CD4-positive, alpha-beta T cell treated with Interleukin-4 for 1 hour (primary cell): ENCODE results near the gene SPC25.
"Not testable (repeated sequence)": the region's sequence is repeated elsewhere in the genome, so short reads cannot be mapped to it uniquely, and the experiment has no call there.

Source experiments
- DNase-seq, 2 donors: peaks; one replicate each; pipeline ENCODE4 v3.0.0-alpha.2; 2020 to 2022

Gene SPC25

GRCh38 chr2:168901003-168901402, 10.8 kb upstream of the SPC25 start, which contains the start of gene G6PC2:
G6PC2 (plus strand) TSS chr2:168901291; CDS start chr2:168901332, 41 bp downstream.
- no peak for DNase-seq

DNA sequence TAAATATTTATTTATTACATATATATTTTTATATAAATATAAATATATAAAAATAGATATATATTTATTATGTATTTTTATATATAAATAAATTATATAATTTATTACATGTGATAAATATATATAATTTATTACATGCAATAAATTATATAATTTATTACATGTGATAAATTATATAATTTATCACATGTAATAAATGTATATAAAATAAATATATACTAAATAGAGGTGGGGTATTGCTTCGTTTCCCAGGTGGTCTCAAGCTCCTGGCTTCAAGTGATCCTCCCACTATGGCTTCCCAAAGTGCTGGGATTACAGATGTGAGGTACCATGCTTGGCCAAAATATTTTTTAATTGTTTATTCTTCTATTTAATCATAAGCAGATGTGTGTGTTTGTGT, 7.2 kb upstream of the SPC25 start:
- DNase-seq, result no peak

- no peak for DNase-seq
These were observed 6.6 kb upstream of the SPC25 start for GRCh38 chr2:168896783-168897182.

DNA sequence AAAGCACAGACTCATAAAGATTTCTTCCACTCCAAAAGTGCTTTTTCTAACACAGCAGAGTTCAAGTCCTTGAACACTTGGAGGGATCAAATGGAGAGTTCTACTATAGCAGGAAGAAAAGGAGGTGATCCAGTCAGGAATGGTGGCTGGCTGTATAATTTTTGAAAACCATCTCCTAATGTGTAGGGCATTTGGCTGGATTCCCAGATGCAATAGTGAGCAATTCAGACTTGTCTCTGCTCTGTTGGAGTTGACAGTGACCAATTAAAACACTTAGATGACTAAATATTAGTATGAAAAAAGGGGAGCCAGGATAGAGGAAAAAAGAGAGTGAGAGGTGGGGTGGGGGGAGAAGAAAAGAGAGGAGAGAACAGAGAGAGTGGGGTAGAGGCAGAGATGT, 5.5 kb upstream of the SPC25 start:
- DNase-seq, result no peak

GRCh38 chr2:168894720-168895119, 4.5 kb upstream of the SPC25 start:
- no peak for DNase-seq

DNA sequence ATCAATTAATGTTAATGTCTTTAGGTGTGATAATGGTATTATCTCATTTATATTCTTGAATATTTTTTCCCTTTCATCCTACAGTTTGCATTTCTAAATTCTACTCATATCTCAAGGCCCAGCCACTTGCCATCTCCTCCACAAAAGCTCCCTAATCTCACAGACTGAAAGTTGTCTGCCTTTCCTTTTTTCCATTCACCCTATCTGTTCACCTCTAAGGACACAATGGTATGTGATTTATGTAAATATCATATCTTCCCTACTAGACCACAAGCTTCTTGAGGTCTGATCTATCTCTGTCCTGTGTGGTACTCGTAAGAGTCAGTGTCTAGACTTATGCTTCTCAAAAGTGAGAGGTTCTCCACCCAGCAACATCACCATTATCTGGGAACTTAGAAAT, 3.9 kb upstream of the SPC25 start:
- no peak for DNase-seq

DNA sequence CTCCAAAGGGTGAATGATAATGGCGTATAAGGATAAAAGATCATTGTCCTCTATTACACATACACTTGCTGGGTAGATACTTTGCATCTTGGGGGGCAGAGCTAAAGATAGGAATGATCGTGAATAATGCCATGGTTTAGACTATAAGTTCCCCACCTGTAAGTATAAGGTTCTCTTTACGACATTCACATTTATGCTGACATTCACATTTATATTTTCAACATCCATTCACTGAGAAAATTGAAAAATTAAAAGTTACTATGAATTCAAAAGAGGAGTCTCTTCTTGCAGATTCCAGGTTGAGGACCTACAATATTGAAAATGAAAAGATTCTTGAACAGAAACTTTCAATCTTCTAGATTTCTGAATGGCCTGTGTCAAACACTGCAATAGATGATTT, 2.1 kb upstream of the SPC25 start:
- DNase-seq, result no peak

DNA sequence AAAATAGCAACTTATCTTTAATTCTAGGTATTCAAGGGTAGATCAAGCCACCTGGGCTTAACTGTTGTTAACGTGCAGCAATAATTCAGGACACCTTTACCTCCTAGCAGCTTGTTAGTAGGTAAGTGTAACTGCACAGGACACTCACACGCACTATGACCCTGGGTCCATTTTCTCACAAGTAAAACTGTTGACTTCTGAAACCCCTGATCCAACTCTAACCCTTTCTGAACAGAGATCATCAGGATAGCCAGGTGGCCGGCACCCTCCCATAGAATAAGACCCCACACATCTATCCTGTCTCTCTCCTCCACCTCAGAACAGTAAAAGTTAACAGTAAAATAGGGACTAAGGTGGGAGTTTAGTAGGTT, 610 bp downstream of the SPC25 start:
- no peak for DNase-seq

- DNase-seq, result no peak
These were observed 5.3 kb downstream of the SPC25 start for GRCh38 chr2:168884975-168885374.

GRCh38 chr2:168882163-168882562, 8.1 kb downstream of the SPC25 start:
- not testable (repeated sequence) for DNase-seq

DNA sequence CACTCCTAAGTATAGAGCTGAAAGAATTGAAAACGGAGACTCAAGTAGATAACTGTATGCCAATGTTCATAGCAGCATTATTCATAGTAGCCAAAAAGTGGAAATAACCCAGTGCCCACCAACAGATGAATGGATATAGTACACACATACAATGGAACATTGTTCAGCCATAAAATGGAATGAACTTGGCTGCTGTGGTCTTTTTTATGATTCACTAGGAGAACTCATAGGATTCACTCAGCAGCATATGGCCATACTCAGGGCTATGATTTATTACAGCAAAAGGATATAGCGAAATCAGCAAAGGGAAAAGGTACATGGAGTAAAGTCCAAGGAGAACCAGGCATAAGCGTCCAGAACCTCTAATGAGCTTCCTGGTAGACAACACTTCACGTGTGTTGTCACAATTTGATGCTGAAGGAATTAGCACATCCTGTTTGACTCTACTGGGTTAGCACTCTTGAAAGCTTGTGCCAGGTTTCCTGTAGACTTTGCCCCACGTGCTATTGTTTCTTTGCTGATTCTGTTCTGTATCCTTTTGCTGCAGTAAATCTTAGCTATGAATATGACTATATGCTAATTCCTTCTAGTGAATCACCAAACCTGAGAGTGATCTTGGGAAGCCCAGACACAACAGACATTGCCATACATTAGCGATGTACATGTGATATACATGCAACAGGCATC, 15.7 kb downstream of the SPC25 start:
- DNase-seq, result no peak

- DNase-seq, result not testable (repeated sequence)
These were observed 19.4 kb downstream of the SPC25 start for GRCh38 chr2:168870824-168871223.

DNA sequence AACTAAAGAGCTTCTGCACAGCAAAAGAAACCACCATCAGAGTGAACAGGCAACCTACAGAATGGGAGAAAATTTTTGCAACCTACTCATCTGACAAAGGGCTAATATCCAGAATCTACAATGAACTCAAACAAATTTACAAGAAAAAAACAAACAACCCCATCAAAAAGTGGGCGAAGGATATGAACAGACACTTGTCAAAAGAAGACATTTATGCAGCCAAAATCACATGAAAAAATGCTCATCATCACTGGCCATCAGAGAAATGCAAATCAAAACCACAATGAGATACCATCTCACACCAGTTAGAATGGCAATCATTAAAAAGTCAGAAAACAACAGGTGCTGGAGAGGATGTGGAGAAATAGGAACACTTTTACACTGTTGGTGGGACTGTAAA, 19.9 kb downstream of the SPC25 start:
- DNase-seq, result not testable (repeated sequence)

DNA sequence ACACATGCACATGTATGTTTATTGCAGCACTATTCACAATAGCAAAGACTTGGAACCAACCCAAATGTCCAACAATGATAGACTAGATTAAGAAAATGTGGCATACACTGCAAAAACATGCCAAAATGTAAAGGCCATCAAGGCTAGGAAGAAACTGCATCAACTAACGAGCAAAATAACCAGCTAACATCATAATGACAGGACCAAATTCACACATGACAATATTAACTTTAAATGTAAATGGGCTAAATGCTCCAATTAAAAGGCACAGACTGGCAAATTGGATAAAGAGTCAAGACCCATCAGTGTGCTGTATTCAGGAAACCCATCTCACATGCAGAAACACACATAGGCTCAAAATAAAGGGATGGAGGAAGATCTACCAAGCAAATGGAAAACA, 23.1 kb downstream of the SPC25 start:
- DNase-seq, result not testable (repeated sequence)

DNA sequence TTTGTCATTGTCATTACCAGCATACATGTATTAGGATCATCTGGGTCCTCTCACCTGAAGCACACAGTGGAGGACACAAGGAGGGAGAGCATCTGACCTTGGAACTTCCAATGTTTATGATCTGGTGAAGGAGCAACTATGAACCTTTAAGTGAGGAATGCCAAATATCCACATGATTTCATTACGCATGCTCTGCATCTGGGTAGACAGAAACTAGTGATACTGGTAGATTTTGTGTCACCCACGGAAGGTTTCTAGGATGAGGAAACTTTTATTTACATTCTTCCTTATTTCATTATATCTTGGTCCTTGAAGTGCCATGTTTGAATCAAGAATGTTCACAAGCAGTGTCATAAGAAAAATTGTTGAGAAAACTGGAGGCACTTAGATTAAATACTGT, 32.1 kb downstream of the SPC25 start:
- no peak for DNase-seq

GRCh38 chr2:168855601-168856000, 34.6 kb downstream of the SPC25 start:
- no peak for DNase-seq

DNA sequence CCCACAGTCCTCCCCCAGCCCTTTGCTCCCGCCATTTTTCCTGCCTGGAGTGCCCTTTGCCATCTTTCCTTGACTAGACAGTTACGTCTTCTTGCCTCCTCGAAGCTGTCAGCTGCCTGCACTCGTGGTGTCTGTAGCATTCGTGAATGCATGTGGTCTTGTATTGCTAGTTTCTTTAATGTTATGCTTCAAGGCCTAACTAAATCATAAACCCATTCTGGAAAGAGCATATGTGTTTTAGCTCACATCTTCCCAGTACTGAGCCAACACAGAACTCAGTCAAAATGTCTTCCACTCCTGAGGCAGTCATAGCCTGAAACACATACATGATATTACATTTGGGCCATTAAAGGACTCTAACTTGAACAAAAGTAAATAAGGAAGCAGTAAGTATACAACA, 35.6 kb downstream of the SPC25 start:
- no peak for DNase-seq

GRCh38 chr2:168853471-168853870, 36.8 kb downstream of the SPC25 start:
- no peak for DNase-seq

- DNase-seq, result no peak
These were observed 37.7 kb downstream of the SPC25 start for GRCh38 chr2:168852481-168852880.

DNA sequence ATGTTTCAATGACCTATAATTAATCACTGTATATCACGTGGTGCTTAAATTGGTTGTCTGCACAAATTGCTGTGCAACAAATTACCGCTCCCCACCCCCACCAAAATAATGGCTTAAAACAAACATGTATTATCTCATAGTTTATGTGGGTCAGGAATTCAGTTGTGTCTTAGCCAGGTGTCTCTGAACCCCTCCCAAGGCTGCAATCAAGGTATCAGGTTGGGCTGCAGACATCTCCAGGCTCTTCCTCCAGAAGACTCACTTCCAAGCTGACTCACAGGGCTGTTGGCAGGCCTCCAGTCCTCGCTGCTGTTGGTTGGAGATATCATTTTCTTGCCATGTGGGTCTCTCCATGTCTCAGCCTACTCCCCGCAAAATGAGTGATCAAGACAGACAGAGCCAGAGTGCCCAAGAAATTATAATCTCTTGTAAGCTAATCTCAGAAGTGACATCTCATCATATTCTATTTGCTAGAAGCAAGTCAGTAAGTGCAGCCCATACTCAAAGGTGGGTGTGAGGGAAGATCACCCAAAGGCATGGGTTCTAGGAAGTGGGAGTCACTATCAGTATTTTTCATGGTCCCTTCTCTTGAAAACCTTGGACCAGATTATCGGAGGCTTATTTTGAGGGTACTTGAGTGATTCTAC, 38.4 kb downstream of the SPC25 start:
- no peak for DNase-seq

DNA sequence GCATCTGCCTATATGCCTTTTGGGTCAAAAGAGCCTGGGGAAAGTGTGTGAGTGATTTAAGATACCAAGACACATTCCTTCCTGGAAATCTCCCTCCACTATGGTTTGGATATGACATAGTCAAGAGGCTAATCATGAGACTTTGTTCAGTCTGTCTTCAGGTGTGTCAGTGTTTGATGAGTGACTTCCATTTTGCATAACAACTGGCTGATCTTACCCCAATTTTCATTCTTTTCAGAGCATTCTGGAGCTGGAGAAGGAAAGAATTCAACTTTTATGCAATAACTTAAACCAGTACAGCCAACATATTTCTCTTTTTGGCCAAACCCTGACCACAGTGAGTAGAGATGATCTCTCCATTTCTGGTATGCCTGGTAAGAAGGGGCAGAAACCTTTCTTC, 39.4 kb downstream of the SPC25 start:
- no peak for DNase-seq

GRCh38 chr2:168849610-168850009, 40.6 kb downstream of the SPC25 start:
- no peak for DNase-seq

DNA sequence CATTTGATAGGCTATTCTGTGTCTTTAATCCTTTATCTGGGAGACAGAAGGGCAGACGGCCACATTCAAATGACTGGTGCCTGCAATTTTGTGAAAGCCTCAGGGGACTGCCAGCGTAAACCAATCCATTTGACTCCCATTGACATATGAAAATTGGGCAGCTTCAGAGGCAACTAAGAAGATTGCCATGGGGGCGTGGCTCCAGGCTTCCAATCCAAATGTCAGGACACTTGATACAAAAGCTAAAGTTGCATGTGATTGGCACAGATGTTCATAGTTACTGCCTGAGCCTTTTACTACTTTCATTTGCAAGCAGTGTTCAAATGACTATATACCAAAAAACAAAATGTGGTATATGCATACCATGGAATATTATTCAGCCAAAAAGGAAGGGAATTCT, 42.0 kb downstream of the SPC25 start:
- no peak for DNase-seq

DNA sequence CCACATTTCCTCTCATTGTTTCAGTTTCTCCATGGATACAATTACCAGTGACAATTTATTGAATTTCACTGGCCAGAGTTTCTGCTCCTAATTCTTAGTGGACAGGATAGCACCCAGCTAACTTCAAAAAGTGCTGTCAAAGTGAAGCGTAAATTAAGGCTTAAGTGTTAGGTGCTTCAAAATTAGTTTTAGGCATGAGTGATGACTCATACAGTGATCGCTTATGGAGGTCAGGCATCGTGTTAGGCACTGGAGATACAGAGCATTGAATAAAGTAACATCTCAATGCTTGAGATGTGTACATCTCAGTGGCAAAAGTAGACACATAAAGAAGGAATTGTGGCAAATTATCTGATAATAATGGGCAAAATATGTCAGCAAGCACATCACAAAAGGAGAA, 47.0 kb downstream of the SPC25 start:
- DNase-seq, result no peak

DNA sequence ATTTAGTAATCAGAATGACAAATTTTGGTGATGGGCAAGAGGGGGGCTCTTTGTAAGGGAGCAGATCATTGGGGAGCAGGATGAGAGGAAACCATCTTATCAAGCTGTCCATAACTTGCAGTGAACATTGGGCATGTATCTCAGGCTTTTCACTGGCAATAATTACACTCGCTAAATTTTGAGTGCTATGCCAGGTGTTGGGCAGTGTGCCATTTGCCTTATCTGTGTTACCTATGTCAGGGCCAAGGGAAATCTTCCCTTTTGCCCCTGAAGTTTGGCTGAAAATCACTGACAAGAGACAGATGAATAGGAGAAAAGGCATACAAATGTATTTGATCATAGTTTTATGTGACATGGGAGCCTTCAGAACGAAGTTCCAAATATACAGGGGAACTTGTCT, 48.8 kb downstream of the SPC25 start:
- DNase-seq, result no peak
